Activated CD4-positive, alpha-beta T cell treated with anti-CD3 and anti-CD28 coated beads, Interleukin-2, amount 50 U/mL, for 4 hours (primary cell): ENCODE data around the gene MARCHF10.
A peak's percentile ranks its signal among the peaks of the same experiment; 100 is the strongest.
"Not testable (repeated sequence)": the region's sequence is repeated elsewhere in the genome, so short reads cannot be mapped to it uniquely, and the experiment has no call there.

Source experiments
- DNase-seq, 2 experiments: peaks; one replicate each; pipeline ENCODE4 v3.0.0-alpha.2; 2020

MARCHF10 gene

GRCh38 chr17:62807812-62808575 lies at the start of gene MARCHF10:
Gene MARCHF10 (minus strand): TSS chr17:62808314. CDS start chr17:62801735, 6,579 bp downstream.
- peak; percentile 41 to 46 for DNase-seq

GRCh38 chr17:62857526-62857925 lies 49.4 kb upstream of the MARCHF10 start:
- DNase-seq = no peak

GRCh38 chr17:62856594-62856993 lies 48.5 kb upstream of the MARCHF10 start:
- no peak for DNase-seq

- no peak for DNase-seq
Observed at GRCh38 chr17:62855156-62855555, 47.0 kb upstream of the MARCHF10 start.

GRCh38 chr17:62854098-62854680 lies 46.1 kb upstream of the MARCHF10 start:
- no peak for DNase-seq

GRCh38 chr17:62852195-62852594 lies 44.1 kb upstream of the MARCHF10 start:
- no peak for DNase-seq

GRCh38 chr17:62849591-62850415 lies 41.7 kb upstream of the MARCHF10 start:
- DNase-seq = not testable (repeated sequence)

- no peak for DNase-seq
Observed at GRCh38 chr17:62848334-62848733, 40.2 kb upstream of the MARCHF10 start.

GRCh38 chr17:62847426-62847825 lies 39.3 kb upstream of the MARCHF10 start:
- DNase-seq = no peak

- no peak for DNase-seq
Observed at GRCh38 chr17:62840871-62841270, 32.8 kb upstream of the MARCHF10 start.

GRCh38 chr17:62833816-62834215 lies 25.7 kb upstream of the MARCHF10 start:
- DNase-seq = not testable (repeated sequence)

- no peak for DNase-seq
Observed at GRCh38 chr17:62832405-62832804, 24.3 kb upstream of the MARCHF10 start.

- DNase-seq = not testable (repeated sequence)
Observed at GRCh38 chr17:62831066-62831465, 23.0 kb upstream of the MARCHF10 start.

- DNase-seq = no peak
Observed at GRCh38 chr17:62827746-62828485, 19.8 kb upstream of the MARCHF10 start.

- DNase-seq = no peak
Observed at GRCh38 chr17:62826956-62827355, 18.8 kb upstream of the MARCHF10 start.

- no peak for DNase-seq
Observed at GRCh38 chr17:62825182-62825581, 17.1 kb upstream of the MARCHF10 start.

GRCh38 chr17:62824290-62825131 lies 16.4 kb upstream of the MARCHF10 start:
- DNase-seq = no peak

GRCh38 chr17:62823111-62823893 lies 15.2 kb upstream of the MARCHF10 start:
- DNase-seq = no peak

- no peak for DNase-seq
Observed at GRCh38 chr17:62822080-62822904, 14.2 kb upstream of the MARCHF10 start.
